ENCODE measurements around the gene TLE1.
"Not testable (repeated sequence)": the region's sequence is repeated elsewhere in the genome, so short reads cannot be mapped to it uniquely, and the experiment has no call there.

The TLE1 gene

GRCh38 chr9:81601639-81602623, 87.4 kb downstream of the TLE1 start:
- no peak for DNase-seq (ENCODE audit: low read depth in 2 of 3, low spot score in 1 of 3)

- DNase-seq (ENCODE audit: low read depth in 2 of 3, low spot score in 1 of 3) = no peak
These were observed 88.7 kb downstream of the TLE1 start for GRCh38 chr9:81600631-81601030.

- DNase-seq (ENCODE audit: low read depth in 2 of 3, low spot score in 1 of 3) = no peak
These were observed 89.5 kb downstream of the TLE1 start for GRCh38 chr9:81599837-81600236.

GRCh38 chr9:81598811-81599210, 90.5 kb downstream of the TLE1 start:
- no peak for DNase-seq (ENCODE audit: low read depth in 2 of 3, low spot score in 1 of 3)

- DNase-seq (ENCODE audit: low read depth in 2 of 3, low spot score in 1 of 3) = no peak
These were observed 91.2 kb downstream of the TLE1 start for GRCh38 chr9:81598123-81598497.

GRCh38 chr9:81597419-81598122, 91.8 kb downstream of the TLE1 start:
- DNase-seq (ENCODE audit: low read depth in 2 of 3, low spot score in 1 of 3) = no peak

GRCh38 chr9:81596679-81597418, 92.5 kb downstream of the TLE1 start:
- DNase-seq (ENCODE audit: low read depth in 2 of 3, low spot score in 1 of 3) = no peak

GRCh38 chr9:81595887-81596543, 93.3 kb downstream of the TLE1 start:
- DNase-seq (ENCODE audit: low read depth in 2 of 3, low spot score in 1 of 3) = no peak

GRCh38 chr9:81595293-81595692, 94.1 kb downstream of the TLE1 start:
- DNase-seq (ENCODE audit: low read depth in 2 of 3, low spot score in 1 of 3) = not testable (repeated sequence)

GRCh38 chr9:81594415-81594814, 94.9 kb downstream of the TLE1 start:
- no peak for DNase-seq (ENCODE audit: low read depth in 2 of 3, low spot score in 1 of 3)

GRCh38 chr9:81592887-81593266, 96.5 kb downstream of the TLE1 start:
- no peak for DNase-seq (ENCODE audit: low read depth in 2 of 3, low spot score in 1 of 3)

GRCh38 chr9:81591791-81592190, 97.6 kb downstream of the TLE1 start:
- DNase-seq (ENCODE audit: low read depth in 2 of 3, low spot score in 1 of 3) = no peak

- no peak for DNase-seq (ENCODE audit: low read depth in 2 of 3, low spot score in 1 of 3)
These were observed 98.7 kb downstream of the TLE1 start for GRCh38 chr9:81590688-81591087.

- DNase-seq (ENCODE audit: low read depth in 2 of 3, low spot score in 1 of 3) = no peak
These were observed 99.5 kb downstream of the TLE1 start for GRCh38 chr9:81589819-81590218.

GRCh38 chr9:81589392-81589791, 100.0 kb downstream of the TLE1 start:
- no peak for DNase-seq (ENCODE audit: low read depth in 2 of 3, low spot score in 1 of 3)

GRCh38 chr9:81588148-81588871, 101.0 kb downstream of the TLE1 start:
- DNase-seq (ENCODE audit: low read depth in 2 of 3, low spot score in 1 of 3) = no peak

GRCh38 chr9:81586786-81587185, 102.6 kb downstream of the TLE1 start:
- DNase-seq (ENCODE audit: low read depth in 2 of 3, low spot score in 1 of 3) = no peak

GRCh38 chr9:81585191-81585763, 104.1 kb downstream of the TLE1 start:
- no peak for DNase-seq (ENCODE audit: low read depth in 2 of 3, low spot score in 1 of 3)

- no peak for DNase-seq (ENCODE audit: low read depth in 2 of 3, low spot score in 1 of 3)
These were observed 105.2 kb downstream of the TLE1 start for GRCh38 chr9:81584099-81584498.

GRCh38 chr9:81581986-81582385, 107.4 kb downstream of the TLE1 start:
- DNase-seq (ENCODE audit: low read depth in 2 of 3, low spot score in 1 of 3) = no peak
